GM19328 (cell line): ENCODE measurements around the gene WDSUB1.

Experiments used
- ATAC-seq: cut with Tn5 transposase; IDR thresholded peaks from one replicate; pipeline ENCODE4 v1.9.1; 2021; ENCODE audit warnings: mild to moderate bottlenecking, moderate library complexity; ENCODE audit not compliant: unreplicated experiment

WDSUB1 gene

DNA sequence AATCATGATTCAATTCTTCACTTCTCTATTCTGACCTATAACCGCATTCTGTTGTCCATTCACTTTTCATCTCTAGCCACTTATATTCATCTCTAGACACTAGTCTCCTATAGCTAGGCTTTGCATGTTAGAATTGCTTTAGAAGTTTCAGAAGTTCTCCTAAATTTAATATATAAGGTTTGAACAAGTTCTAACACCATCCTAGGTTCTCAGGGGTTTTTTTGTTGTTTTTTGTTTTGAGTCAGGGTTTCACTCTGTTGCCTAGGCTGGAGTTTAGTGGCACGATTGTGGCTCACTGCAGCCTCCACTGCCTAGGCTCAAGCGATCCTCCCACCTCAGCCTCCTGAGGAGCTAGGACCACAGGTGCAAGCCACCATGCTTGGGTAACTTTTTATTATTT lies 19.9 kb downstream of the WDSUB1 start:
- ATAC-seq, result no peak

DNA sequence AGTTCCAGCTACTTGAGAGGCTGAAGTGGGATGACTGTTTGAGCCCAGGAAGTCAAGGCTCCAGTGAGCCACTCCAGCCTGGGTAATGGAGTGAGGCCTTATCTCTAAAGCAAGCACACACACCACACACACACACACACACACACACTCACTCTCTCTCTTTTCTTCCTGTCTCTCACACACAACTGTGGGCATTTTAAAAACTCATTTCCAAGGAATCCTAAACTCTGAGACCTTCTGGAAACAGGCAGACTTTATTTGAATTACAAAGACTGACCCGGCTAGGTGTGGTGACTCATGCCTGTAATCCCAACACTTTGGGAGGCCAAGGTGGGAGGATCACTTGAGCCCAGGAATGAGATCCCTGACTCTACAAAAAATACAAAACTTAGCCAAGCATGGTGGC lies 21.3 kb downstream of the WDSUB1 start:
- ATAC-seq, result no peak

DNA sequence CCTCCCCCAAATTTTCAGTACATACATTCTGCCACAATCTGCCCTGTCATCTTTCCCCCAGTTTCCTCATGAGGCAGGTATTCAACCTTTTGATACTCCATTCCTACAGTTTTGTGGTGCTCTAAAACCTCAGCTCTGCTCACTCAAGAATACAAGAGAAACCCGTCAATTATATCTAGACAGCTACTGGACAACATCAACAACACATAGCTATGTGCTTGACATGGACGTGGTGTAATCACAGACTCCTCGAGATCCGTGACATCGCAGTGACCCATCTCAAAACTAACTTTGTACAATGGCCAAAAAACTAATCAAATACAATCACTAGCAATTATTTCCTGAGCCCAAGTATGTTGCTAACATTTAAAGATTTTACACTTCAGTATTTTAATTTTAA lies 23.6 kb downstream of the WDSUB1 start:
- no peak for ATAC-seq

DNA sequence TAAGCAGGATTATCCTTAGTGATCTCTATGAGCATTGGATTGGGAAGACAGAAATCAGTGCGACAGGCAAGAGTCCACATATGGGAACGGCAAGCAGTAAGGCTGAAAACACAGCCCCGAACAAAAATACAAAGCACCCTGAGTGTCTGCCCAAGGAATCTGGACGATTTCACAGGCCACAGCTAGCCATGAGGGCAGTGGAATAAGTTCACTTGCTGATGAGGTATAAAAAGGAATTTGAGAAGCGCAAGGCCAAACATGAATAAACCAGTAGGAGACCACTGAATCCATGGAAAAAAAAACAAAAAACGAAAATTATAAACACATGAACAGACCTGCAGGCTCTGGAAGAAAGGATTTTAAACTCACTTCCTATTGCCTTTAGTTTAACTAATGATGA lies 24.3 kb downstream of the WDSUB1 start:
- no peak for ATAC-seq

DNA sequence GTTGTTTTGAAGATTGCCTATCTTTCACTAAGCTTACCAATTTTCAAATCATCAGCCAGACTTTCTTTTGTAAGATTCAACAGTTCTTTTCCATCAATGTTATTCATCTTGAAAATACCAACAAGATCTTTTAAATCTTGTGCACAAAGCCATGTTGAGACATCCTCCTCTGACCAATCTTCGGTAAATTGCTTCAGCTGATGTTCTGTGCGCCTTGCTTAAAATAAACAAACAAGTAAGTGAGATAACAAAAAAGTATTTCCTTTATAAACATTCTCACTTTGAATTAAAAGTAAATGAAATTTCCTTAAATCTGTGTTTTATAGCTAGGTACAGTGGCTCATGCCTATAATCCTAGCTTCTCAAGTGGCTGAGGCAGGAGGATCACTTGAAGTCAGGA lies 30.3 kb downstream of the WDSUB1 start:
- ATAC-seq, result no peak

DNA sequence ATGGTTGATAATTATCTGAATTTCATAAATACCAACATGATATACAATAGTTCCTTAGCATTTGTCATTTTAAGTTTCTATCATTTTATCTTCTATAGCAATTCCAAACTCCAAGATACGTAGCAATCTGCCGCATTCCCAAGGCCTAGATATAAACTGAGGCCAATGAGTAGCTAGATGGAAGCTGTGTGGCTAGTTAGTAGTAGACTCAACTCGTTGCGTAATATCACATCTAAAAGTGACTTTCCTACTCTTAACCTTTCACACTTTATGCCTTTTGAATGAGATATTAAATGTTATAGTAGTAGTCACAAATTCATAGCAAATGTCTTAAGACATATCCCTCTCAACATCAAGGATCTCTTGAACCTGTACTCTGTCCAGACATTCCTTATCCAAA lies 33.6 kb downstream of the WDSUB1 start:
- no peak for ATAC-seq

DNA sequence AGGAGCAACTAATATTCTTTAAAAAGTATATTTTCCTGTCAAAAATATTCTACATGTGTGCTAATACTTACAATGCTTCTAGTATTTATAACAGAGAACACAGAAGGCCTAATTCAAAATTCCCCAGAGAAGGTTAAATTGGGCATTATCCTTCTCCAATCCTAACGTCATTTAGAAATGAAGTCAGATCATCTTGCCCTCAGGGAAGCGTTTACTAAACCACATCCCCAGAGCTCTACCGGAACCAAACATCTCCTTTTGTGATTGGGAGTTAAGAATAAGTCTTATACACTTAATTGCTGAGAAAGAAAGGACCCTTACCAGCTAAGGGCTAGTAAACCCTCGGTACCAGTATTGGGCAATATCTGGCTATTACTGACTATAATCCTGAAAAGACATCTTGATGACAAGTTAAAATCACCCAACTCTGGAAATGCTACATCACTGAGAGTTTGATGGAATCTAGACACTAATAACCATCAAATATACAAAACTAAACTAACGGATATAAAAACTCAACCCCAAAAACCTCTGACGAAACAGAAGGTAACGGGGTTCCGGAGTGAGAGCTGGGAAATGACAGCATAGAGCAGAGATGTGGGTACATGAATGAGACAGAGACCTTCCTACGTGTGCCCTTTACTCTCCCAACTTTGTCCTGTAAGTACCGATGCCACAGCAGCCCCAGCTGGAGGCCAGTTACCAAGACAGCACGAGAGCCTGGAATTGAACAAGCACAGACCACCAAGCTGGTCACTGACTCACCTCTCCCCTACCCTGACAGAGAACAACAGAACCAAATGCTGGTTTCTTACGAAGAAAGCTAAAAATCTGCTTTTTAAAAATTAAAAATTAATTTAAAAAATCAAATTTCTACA lies 35.0 kb downstream of the WDSUB1 start:
- ATAC-seq, result no peak

DNA sequence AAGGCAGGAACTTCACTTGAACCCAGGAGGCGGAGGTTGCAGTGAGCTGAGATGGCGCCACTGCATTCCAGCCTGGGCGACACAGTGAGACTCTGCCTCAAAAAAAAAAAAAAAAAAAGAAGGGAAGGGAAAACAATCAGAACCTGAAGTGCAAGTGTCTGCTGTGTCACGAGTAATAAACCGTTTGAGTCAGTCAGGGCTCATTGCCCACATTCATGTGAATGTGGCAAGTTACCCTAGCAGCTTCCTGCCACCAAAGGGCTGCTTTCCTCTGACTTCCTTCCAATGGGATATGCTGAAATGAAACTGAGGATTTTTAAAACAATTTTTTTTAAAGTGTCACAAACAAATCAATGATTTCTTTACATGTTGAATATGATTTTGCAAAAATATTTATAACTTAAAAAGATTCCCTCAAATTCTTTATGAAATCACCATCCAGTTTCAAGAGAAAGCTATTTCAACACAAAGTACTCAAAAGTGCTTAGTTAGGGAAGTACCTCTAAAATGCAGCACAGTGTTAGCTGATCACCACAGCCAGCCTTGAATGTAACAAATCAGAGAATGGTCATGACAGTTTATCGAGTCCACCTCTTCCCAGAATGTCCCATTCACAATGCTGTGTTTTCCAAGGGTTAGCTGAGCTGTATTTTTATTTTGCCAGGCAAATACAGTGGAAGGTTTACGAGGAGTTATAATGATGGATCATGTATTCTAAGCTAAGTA lies 36.4 kb downstream of the WDSUB1 start:
- ATAC-seq, result no peak

DNA sequence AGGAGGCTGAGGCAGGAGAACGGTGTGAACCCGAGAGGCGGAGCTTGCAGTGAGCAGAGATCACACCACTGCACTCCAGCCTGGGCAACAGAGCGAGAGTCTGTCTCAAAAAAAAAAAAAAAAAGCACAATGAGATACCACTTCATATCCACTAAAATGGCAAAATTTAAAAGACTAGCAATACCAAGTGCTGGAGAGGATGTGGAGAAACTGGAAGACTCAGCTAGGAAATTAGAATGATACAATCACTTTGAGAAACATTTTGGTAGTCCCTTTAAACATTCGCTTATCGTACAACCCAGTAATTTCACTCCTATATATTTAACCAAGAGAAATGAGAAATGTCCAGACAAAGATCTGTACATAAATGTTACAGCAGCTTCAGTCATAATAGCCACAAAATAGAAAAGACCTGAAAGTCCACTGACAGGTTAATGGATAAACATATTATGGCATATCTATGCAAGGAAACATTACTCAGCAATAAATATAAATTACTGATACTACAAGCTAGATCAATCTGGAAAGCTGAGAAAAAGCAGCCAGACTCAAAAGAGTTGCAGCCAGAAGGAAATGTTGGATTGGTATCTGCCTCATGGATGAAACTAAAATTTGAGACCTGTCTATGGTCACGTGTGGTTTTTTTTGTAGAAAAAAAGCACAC lies 40.0 kb downstream of the WDSUB1 start:
- ATAC-seq, result no peak

DNA sequence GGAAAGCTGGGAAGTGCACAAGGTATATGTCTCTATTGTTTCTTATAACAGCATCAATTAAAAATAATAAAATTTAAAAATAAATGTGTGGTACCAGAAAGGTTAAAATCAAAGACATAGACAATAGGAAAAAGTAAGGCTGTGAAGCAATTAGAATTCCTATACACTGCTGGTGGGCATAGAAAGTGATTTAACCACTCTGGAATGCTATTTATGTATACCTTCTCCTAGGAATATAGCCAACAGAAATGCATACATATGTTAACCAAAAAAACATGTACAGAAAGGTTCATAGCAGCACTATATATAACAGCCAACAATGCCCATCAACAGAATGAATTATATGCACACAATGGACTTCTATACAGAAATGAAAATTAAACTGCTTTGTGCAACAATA lies 43.0 kb downstream of the WDSUB1 start:
- ATAC-seq, result no peak

DNA sequence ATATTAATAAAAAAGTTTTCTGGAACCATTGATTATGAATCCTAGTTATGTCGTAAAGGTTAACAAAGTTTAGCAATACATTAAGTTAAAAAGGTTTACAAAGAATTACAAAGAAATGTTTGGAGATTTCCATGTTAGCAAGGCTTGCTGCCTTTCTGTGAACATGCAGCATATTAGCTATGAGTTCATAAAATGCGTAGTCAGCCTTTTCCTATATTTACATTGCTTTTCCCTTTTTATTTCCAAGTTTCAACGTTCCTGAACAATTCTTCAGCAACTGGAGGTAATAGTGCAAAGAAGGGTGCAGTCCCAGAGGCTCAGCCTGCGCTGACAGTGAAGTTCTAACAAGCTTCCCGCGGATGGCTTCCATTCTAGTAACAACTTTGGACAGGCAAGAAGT lies 51.6 kb downstream of the WDSUB1 start:
- no peak for ATAC-seq

DNA sequence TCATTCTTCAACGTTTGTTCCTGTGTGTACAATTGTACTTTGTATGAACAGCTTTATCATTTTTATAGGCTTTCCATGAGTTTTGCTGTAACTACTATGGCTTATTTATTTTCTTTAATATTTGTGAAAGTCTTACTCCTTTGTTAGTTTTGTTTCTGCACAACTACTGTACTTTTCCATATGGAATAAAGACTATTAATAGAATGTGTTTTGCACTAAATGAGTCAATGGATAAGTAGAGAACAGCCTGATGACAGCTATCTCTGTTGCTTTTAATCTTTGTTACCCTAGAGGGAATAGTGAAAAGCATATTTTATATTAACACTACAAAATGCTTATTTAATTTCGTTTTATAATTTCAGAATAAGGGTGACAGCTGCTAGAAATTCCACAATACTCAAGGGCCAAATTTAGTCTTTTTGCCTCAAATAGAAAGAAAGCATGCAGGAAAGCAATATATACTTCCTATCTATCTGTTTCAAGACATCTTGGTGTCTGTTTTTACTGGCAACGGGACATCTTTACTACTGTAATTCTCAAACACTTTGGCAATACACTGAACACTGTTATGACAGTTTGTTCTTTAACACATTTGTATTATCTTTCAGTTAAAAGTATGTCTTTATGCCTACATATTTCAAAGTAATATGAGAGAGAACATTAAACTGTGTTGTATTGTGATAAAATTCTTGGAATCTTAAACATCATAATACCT lies 53.9 kb downstream of the WDSUB1 start:
- no peak for ATAC-seq

DNA sequence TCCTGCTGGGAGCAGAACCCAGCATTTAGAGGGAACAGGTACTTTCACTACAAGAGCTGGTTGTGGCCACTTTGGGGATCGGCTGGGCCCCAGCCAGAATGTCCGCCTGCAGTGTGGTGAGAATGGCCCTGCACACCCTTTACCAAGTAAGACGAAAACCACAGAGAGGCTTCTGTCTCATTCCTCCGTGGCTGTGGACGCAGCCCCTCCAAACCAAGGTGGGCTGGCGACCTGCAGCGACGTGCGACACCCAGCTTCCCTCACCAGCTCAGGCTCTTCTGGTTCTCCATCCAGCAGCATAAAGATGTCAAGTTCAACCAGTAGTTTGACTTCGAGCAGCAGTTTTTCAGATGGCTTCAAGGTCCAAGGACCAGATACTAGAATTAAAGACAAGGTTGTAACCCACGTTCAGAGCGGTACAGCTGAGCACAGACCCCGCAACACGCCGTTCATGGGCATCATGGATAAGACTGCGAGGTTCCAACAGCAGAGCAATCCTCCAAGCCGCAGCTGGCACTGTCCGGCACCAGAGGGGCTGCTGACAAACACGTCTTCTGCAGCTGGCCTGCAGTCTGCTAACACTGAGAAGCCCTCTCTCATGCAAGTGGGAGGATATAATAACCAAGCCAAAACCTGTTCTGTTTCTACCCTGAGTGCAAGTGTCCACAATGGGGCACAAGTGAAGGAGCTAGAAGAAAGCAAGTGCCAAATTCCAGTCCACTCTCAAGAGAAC lies 56.2 kb downstream of the WDSUB1 start:
- no peak for ATAC-seq

DNA sequence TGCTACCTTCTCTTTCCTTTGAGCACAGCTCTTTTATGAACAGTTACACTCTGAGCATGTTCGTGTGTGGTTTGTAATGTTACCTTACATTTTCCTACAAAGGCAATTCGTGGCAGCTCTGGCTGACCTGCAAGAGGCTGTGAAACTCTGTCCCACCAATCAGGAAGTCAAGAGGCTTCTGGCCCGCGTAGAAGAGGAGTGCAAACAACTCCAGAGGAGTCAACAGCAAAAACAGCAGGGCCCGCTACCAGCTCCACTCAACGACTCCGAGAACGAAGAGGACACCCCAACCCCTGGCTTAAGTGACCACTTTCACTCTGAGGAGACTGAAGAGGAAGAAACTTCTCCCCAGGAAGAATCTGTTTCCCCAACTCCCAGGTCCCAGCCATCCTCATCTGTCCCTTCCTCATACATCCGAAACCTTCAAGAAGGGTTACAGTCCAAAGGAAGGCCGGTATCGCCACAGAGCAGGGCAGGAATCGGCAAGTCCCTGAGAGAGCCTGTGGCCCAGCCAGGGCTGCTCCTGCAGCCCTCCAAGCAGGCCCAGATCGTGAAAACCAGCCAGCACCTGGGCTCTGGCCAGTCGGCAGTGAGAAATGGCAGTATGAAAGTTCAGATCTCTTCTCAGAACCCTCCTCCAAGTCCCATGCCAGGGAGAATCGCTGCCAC lies 56.9 kb downstream of the WDSUB1 start:
- no peak for ATAC-seq

DNA sequence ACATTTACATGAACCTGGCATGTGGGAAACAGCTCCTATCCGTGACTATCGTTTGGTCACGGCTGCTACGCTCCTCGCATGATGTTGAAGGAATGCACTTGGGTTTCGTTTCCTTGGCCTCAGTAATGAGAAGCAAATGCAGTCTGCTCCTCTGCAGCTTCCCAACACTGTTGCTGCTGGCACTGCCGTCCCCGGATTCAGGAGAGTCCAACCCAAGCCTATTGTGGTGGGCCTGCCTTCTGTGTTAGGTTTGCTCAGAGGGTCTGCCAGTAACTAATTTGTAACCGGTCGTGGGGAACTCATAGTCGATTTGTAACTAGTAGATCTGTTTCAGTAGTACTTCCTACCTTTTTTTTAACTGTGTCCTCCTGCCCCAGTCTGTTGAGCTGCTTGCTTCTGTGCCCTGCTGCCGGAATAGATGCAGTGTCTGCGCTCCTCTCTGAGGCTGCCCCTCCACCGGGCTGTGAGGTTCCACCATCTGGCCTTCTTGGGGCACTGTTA lies 58.4 kb downstream of the WDSUB1 start:
- ATAC-seq, result no peak

DNA sequence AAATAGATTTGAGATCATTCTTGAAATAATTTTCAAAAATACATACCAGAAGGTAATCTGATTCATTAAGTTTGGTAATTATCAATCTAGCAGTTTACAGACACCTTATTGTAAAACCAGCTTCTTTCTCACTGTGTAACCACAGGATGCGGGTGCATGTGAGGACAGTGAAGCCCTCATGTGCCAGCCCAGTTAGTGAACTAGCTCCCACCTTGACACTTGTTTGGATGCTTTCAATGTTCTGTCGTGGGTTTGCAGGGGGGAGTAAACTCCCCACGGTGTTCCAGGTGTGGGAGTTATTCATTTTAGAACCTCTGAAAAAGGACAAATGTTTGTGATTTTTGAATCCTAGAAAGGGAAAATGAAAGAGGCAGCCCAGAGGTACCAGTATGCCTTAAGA lies 59.0 kb downstream of the WDSUB1 start:
- no peak for ATAC-seq

DNA sequence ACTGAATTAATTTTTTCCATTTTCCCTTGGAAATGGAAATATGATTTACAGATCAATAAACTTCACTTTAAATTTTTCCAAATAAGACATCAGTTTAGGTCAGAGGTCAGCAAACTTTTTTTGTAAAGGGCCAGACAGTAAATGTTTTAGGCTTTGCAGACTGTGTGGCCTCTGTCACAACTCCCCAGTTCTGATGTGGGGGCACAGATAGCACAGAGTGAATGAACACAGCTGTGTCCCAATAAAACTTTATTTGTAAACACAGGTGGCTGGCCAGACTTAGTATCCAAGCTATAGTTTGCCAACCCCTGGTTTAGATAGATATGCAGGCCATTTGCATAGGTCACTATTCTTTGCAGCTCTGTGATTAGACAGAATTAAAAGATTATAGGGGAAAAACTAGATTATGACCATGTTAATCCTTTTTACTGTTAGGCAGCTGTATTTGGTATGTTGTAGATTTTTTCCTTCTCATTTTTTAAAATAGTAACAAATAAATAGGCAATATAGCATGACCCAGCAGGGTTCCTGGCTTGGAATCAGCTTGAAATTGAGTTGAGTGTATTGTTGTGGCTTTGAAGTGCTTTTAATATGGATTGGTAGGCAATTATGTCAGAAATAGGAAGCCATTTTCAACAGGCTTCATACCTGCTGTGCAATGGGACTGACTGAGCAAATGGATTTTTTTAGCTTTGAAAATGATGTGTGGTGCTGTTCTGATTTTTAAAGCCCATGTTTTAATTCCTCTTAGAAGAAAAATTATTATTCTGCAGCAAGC lies 59.7 kb downstream of the WDSUB1 start:
- no peak for ATAC-seq

DNA sequence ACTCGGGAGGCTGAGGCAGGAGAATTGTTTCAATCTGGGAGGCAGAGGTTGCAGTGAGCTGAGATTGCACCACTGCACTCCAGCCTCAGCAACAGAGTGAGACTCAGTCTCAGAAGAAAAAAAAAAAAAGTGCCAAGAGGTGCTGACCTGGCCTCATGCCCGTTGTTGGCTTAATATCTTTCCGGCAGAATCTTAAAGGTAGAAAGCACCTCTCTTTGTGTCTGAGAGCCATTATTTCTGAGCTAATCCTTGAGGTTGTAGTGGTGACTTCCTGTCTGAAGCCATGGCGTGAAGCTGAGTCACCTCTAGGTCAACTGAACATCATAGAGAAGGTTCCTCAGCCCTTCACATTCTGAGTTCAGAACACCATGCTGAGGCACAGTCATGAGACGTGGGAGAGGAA lies 60.4 kb downstream of the WDSUB1 start:
- no peak for ATAC-seq
